DMS114 treated with DMSO at 0.1 percent for 48 hours (cell line): ENCODE data around the gene CIDEA.
A peak's percentile ranks its signal among the peaks of the same experiment; 100 is the strongest.

Experiments used
- DNase-seq: peaks from one replicate; lab custom pipeline; 2025; ENCODE audit not compliant: unreplicated experiment; lab: John Stamatoyannopoulos, UW

The CIDEA gene

GRCh38 chr18:12271376-12272235 lies 17.4 kb downstream of the CIDEA start:
- DNase-seq, result peak; percentile 78

- no peak for DNase-seq
Observed at GRCh38 chr18:12274793-12275192, 20.6 kb downstream of the CIDEA start.

GRCh38 chr18:12276736-12277554 lies 22.8 kb downstream of the CIDEA start:
- no peak for DNase-seq

GRCh38 chr18:12278215-12278671 lies 24.1 kb downstream of the CIDEA start:
- no peak for DNase-seq

GRCh38 chr18:12278741-12279682 lies 24.9 kb downstream of the CIDEA start:
- DNase-seq, result no peak

GRCh38 chr18:12279781-12280531 lies 25.8 kb downstream of the CIDEA start:
- no peak for DNase-seq

- no peak for DNase-seq
Observed at GRCh38 chr18:12281861-12282260, 27.7 kb downstream of the CIDEA start.

- DNase-seq, result no peak
Observed at GRCh38 chr18:12282442-12283039, 28.4 kb downstream of the CIDEA start.

GRCh38 chr18:12283256-12283655 lies 29.1 kb downstream of the CIDEA start:
- no peak for DNase-seq

GRCh38 chr18:12283666-12284065 lies 29.5 kb downstream of the CIDEA start:
- DNase-seq, result no peak

GRCh38 chr18:12287131-12287681 lies 33.0 kb downstream of the CIDEA start:
- DNase-seq, result no peak

GRCh38 chr18:12287684-12288402 lies 33.7 kb downstream of the CIDEA start:
- peak; percentile 8 for DNase-seq

GRCh38 chr18:12288403-12288755 lies 34.2 kb downstream of the CIDEA start:
- no peak for DNase-seq

- no peak for DNase-seq
Observed at GRCh38 chr18:12290086-12290485, 35.9 kb downstream of the CIDEA start.

- DNase-seq, result no peak
Observed at GRCh38 chr18:12291161-12291560, 37.0 kb downstream of the CIDEA start.

GRCh38 chr18:12291690-12292089 lies 37.5 kb downstream of the CIDEA start:
- DNase-seq, result no peak

GRCh38 chr18:12293831-12294230 lies 39.7 kb downstream of the CIDEA start:
- DNase-seq, result no peak

GRCh38 chr18:12295389-12296086 lies 41.4 kb downstream of the CIDEA start:
- DNase-seq, result no peak
